GM18907 (cell line): Measurements from ENCODE around the gene CREB3L2.
"Not testable (repeated sequence)": the region's sequence is repeated elsewhere in the genome, so short reads cannot be mapped to it uniquely, and the experiment has no call there.

Source experiments
- ATAC-seq: cut with Tn5 transposase; IDR thresholded peaks from one replicate; pipeline ENCODE4 v1.9.1; 2021; ENCODE audit warnings: mild to moderate bottlenecking, moderate library complexity; ENCODE audit not compliant: unreplicated experiment

CREB3L2 gene

GRCh38 chr7:137935884-137936508 is 65.9 kb downstream of the CREB3L2 start:
- peak; percentile 54 for ATAC-seq

DNA sequence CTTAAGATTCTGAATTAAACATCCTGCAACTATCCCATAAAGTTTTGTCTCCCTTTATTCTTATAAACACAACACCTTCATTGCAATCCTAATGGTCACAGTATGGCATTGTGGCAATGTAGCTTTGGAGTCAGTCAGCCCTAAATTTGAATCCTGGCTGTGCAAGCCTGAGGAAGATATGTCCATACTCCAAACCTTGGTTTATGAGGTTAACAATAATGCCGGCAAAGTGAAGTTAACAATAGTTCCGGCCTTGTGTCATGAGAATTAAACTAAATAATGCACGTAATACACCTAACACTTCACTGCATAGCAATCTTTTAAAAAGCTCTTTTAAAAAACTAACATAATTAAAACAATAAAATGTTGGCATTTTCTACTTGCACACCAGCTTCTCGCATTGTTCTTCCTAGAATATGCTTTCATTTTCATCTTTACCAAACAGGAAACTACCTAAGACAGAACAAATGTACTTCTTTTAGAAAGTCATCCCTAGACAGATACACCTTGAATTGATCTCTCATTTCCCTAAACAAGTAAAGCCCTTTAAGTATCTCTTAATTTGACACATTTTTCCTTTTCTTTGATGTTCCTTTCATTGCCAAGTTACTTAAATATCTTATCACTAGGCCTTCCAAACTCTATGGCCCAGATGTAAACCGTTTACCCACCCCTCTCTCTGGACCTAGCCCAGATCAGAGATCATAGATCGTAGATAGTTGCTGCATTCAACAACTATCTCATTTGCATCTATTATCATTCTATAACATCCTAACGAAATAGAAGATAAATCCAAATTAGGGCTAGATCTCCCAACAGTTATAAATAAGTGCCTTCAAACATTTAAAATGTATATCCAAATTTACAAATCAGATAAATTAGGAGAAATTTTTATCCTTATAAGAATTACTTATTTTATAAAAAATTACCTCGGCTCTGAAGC is 66.7 kb downstream of the CREB3L2 start:
- peak; percentile 87 for ATAC-seq

DNA sequence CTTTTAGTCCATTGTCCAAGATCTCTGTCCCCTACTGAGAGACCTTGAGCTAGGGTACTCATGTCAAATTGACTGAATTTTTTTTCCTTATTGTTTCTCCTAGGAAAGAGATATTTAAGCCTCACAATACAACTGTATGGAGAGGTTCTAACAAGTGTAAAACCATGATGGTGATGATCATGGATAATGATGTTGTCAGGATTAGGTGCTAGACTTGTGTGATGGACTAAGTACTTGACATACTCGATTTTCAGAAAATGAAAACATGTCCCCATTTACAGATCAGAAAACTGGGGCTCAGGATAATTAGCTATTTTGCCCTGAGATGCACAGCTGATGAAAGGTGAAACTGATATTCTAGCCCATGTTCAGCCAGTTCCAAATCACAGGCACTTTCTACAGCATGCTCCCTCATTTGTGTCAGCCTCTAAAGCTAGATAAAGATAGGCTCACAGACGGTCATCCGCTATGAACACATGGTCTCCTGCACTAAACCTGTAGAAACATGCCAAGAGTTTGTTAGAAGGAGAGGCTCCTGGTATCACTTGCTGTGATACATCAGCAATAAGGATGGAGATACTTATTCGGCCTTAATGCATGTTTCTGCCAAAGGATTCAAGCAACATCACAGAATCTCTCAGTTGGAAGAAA is 67.6 kb downstream of the CREB3L2 start:
- ATAC-seq: no peak

- no peak for ATAC-seq
These were observed 68.4 kb downstream of the CREB3L2 start for GRCh38 chr7:137933270-137934017.

- no peak for ATAC-seq
These were observed 69.0 kb downstream of the CREB3L2 start for GRCh38 chr7:137932881-137933269.

GRCh38 chr7:137931823-137932222 is 70.1 kb downstream of the CREB3L2 start:
- no peak for ATAC-seq

- no peak for ATAC-seq
These were observed 71.3 kb downstream of the CREB3L2 start for GRCh38 chr7:137930581-137930980.

DNA sequence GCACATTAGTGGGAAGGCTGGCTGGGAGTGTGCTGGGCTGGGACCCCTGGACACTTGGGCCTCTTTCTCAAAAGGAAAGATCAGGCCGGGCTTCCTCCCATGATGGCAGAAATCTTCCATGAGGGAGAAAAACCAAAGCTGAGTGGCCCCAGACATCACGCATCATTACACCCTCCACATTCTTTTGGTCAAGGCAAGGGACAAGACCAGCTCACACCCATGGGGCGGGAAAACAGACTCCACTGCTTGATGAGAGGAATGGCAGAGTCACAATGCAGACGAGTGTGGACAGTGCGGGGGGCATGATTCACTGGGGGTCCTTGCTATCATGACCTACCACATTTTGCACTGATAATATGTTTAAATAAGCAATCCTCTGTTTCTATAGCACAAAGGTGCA is 73.3 kb downstream of the CREB3L2 start:
- no peak for ATAC-seq

- no peak for ATAC-seq
These were observed 74.5 kb downstream of the CREB3L2 start for GRCh38 chr7:137927386-137927785.

GRCh38 chr7:137926206-137926605 is 75.7 kb downstream of the CREB3L2 start:
- not testable (repeated sequence) for ATAC-seq

DNA sequence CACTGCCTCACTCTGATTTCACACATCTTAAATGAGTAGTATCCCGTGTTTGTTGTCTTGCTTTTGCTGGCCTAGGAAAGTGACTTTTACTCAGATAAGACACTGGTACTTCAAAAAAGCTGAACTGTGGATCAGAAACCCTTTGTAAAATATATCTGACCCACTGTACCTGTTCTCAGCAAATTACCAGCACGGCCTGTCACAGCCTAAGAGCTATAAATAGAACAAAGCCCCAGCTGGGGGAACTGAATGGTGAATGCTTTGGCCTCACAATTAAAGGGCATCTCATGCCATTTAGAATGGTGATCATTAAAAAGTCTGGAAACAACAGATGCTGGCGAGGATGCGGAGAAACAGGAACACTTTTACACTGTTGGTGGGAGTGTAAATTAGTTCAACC is 76.1 kb downstream of the CREB3L2 start:
- ATAC-seq: no peak

- ATAC-seq: no peak
These were observed 76.8 kb downstream of the CREB3L2 start for GRCh38 chr7:137925091-137925490.

DNA sequence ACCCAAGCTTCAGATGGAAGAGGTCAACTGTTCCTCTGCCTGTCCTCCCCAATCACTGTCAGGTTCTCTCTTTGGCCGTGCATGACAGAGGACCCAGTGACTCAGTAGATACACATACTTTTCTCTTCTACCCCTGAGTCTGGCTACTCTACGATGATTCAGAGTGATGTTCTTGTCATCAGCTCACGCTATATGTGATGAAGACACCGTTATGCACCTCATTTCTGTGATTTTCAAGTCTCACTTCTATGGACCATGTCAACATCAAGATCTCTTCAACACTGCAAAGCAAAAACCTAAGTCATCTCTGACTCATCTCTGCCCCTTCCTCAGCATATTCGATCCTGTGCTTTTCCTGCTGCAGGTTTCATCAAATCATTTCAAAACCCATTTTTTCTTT is 78.5 kb downstream of the CREB3L2 start:
- ATAC-seq: no peak

DNA sequence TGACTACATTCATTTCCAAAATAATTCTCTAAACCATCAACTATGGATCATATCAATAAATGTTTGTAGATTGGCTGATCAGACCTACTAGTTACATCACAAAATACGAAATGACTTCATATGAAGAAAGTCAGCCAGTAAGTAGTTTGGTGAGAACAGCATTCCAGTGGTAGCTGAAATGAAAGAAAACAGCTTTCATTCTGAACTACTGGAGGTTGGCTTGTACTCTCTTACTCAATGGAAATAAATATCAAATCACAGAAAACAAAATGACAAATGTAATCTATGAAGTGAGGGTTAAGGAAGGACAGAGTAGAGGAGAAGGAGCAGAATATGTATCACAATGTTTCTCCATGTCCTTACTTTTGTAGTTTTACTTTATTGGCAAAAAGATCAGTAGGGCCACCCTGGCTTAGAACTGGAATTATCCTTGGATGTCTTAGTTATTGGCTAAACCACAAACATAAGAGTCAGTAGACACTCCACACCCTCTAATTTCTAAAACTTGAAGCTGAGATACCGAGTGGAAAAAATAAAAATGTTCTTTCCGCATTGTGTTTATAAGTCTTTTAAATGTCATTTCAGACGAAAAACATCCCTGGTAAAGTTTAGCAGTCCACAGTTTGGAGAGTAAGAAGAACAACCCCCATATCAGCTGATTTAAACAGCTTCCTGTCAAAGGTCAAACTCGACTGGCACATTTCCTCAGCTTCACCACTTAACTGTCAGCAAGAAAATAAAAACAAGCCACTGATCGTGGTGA is 81.1 kb downstream of the CREB3L2 start:
- ATAC-seq: no peak

- no peak for ATAC-seq
These were observed 81.9 kb downstream of the CREB3L2 start for GRCh38 chr7:137919987-137920386.

DNA sequence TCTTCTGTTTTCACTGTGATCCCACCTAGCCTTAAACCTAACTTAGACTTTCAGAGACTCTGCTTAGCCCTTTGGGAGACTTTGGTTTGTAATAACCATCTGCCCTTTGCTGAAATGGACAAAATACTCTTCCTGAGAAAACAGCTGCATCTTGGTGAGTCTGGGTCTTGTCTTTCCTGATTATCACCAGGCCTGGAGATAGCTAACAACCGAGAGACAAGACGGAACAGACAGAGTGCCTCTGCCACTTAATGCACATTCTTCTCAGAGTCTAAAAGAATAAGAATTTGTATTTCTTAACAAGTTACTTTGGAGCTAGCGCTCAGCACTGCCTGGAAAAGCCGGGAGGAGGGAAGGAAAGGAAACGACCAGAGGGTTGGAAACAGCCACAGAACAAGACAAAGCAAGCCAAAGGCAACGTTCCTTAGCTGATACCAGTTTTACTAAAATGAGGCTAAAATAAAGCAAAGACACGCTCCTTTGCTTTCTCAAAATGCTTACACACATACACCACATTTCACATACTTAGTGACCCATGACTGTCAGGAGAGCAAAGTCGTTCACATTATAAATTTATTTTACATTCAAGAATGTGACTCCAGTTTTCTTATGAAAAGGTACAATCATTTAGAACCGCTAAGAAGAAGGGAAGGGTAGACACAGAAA is 84.8 kb downstream of the CREB3L2 start:
- no peak for ATAC-seq

- ATAC-seq: no peak
These were observed 85.3 kb downstream of the CREB3L2 start for GRCh38 chr7:137916564-137916963.

- ATAC-seq: no peak
These were observed 86.6 kb downstream of the CREB3L2 start for GRCh38 chr7:137915266-137915665.

- ATAC-seq: no peak
These were observed 87.9 kb downstream of the CREB3L2 start for GRCh38 chr7:137913985-137914384.

GRCh38 chr7:137909042-137909441 is 92.8 kb downstream of the CREB3L2 start:
- no peak for ATAC-seq
